ENCODE results near the gene VAT1L.

DNA sequence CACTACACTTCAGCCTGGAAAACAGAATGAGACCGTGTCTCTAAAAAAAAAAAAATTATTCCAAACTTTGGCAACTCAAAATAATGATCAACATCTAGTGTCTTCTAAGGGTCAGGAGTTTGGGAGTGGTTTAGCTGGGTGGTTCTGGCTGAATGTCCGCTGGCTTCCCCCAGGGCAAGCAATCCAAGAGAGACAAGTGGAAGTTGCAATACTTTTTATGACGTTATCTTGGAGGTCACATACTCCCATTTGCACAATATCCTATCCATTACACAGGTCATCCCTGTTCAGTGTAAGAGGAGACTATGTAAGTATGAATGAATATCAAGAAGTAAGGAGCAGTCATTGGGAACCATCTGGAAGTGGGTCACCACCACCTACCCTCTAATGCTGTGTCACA, 218.8 kb downstream of the VAT1L start:
- TF ChIP-seq, protein P1, sequence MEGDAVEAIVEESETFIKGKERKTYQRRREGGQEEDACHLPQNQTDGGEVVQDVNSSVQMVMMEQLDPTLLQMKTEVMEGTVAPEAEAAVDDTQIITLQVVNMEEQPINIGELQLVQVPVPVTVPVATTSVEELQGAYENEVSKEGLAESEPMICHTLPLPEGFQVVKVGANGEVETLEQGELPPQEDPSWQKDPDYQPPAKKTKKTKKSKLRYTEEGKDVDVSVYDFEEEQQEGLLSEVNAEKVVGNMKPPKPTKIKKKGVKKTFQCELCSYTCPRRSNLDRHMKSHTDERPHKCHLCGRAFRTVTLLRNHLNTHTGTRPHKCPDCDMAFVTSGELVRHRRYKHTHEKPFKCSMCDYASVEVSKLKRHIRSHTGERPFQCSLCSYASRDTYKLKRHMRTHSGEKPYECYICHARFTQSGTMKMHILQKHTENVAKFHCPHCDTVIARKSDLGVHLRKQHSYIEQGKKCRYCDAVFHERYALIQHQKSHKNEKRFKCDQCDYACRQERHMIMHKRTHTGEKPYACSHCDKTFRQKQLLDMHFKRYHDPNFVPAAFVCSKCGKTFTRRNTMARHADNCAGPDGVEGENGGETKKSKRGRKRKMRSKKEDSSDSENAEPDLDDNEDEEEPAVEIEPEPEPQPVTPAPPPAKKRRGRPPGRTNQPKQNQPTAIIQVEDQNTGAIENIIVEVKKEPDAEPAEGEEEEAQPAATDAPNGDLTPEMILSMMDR (IDR thresholded peaks at IDR 0.05): no peak
- TF ChIP-seq POLR2A (IDR thresholded peaks at IDR 0.05): no peak

All from adrenal gland (tissue), 5 donors.